ENCODE results near the gene HNRNPL.
"Not testable (repeated sequence)": the region's sequence is repeated elsewhere in the genome, so short reads cannot be mapped to it uniquely, and the experiment has no call there.

The HNRNPL gene

DNA sequence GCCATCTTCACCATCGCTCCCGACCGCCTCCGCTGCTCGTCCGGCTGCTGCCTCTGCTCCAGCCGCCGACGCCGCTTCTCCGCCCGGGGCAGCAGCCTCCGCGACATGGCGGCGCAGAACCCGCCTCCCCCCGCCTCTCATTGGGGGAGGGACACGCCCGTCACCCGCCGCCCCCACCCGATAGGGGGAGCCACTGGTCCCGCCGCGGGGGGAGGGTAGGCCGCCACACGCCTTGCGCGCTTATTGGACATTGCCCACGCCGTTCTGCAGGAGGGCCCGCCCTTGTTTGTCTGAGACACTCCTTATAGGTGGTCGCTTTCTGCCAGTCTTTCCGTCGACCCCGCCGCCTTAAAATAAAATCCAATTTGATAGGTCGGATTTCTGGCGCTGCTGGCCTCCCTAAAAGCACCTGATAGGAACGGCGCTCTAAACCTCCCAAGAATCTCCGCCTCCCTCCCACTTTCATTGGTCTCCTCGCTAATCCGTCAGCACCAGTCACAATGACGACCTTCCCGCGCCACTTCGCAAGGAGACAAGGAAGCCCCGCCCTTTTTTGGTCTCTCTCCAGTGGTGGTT lies at the start of gene HNRNPL:
Gene HNRNPL, minus strand, starts transcription at position 127 of the 576 bp plus-strand sequence. Its CDS starts 20 bp downstream, at position 107.
- peak; percentile 98 for DNase-seq (ENCODE audit: low read depth in 2 of 2)

DNA sequence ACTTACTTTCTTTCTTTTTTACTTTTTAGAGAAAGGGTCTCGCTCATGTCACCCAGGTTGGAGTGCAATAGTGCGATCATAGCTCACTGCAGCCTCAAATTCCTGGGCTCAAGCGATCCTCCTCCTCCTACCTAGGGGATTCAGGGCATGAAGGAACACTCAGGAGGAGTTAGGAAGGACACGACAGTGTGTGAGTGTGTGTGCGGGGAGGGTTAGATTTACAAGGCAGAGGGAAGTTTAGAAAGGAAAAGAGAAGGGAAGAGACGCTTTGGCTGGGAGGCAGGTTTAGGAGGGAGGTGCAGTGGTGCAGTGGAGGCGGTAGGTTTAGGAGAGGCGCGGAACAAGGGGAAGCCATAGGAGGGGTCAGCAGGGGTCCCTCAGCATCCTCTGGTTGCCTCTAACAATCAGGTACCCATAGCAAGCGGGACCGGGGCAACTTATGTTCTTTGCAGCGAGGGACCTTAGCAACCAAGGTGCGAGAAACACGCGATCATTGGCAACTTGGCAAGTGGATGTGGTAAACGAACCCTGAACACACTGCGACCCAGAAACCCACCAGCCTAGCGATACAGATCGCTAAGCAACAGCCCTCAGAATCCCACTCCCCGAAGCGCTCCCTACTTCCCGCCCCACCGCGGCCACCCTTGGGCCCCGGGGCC lies 49.1 kb upstream of the HNRNPL start:
- DNase-seq (ENCODE audit: low read depth in 2 of 2): no peak

DNA sequence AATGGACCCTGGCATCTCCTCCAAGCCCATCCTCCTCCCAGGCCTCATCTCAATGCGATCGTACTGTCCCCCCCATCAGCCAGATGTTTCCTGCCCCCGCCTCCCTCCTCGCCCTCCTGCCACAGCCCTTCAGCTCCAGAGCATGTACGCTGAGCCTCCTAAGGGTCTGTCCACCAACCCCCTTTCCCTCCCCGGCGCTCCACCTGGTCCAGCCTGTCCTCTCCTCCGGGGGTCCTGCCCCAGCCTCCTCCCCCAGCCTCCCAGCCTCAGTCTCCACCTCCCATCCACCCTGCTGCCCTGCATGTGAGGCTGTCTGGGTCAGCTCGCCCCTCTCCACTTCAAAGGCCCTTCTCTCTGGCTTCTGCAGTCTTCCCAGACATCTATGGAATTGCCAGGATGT lies 45.2 kb upstream of the HNRNPL start:
- no peak for DNase-seq (ENCODE audit: low read depth in 2 of 2)

DNA sequence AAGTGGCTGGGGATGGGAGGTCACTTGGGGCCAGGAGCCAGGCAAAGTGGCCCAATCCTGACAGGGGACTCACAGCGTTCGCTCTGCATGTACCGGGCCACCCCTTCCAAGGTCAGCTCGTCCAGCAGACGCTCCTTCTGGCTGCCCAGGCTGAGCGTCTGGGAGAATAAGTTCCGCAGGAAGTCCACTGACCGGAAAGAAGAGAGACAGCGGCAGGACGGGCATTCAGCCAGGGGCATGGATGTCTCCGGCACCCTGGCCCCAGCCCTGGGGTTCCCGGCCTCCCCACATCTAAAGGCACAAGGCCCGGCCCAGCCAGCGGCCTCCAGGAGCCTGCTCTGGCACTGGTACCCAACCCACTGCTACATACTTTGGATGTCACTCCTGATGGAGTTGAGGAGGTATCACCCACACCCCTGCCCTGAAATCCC lies 43.6 kb upstream of the HNRNPL start:
- no peak for DNase-seq (ENCODE audit: low read depth in 2 of 2)

DNA sequence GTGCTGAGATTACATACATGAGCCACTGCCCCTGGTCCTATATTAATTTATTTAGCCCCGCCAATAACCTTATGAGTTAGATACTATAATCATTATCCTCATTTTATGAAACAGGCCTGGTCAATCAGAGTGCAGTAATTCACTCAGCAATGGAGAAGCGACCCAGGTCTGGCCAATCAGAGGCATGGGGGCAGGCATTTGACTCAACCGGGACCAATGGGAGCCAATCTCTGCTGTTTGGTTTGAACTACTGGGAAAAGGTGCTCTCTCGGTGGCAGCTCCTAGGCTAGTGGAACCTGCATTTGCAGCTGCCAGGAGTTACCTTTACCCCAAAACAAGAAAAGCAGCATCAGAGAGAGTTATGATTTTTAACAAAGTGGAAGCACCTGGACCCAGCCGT lies 43.1 kb upstream of the HNRNPL start:
- DNase-seq (ENCODE audit: low read depth in 2 of 2): no peak

DNA sequence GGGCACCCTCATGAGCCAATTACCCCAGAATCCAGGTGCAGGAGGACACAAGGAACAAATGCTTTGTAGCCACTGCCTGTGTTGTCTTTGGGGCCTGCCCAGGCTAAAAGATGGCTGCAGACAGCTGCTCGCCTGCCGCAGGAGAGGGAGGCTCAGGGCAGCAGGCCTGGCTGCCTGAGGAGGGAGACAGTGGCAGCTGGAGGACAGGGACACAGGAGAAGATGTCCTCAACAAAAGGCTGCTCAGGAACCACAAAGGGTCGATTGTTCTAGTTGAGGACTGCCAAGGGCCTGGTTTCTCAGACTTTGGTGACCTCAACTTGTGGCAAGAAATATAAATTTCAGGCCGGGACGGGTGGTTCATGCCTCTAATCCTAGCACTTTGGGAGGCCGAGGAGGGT lies 42.0 kb upstream of the HNRNPL start:
- no peak for DNase-seq (ENCODE audit: low read depth in 2 of 2)

DNA sequence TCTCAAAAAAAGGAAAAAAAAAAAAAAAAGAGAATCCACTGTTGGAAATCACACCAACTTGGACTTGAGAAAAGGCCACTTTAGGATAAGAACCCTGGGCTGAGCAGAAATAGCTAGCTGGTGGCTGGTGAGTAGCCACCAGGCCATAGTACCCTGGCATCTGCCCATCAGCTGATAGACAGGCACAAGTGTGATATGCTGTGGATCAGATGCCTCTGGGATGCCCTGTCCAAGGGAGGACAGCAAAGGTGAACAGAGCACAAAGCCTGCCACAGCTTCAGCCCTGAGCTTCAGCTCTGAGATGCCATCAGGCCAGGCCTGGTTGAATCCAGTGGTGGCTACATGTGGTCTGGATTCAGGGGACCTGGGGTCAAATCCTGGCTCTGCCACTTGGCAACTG lies 40.9 kb upstream of the HNRNPL start:
- DNase-seq (ENCODE audit: low read depth in 2 of 2): no peak

DNA sequence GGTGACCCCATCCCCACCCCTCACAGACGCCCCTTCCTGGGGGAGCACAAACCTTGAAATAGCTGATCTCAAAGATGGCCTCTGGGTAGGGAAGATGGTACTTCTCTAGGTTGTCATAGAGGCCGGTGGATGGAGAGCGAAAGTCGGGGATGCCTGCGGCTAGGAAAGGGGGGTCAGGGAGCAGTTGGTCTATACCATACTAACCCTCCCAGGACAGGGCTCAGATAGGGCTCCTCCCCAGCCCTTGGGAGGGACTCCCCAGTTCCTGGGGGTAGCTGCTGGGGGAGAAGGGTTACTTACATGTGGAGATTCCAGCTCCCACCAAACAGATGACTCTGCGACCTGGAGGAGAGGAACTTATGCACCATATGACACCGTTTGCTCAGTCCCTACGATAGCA lies 40.0 kb upstream of the HNRNPL start:
- DNase-seq (ENCODE audit: low read depth in 2 of 2): no peak

DNA sequence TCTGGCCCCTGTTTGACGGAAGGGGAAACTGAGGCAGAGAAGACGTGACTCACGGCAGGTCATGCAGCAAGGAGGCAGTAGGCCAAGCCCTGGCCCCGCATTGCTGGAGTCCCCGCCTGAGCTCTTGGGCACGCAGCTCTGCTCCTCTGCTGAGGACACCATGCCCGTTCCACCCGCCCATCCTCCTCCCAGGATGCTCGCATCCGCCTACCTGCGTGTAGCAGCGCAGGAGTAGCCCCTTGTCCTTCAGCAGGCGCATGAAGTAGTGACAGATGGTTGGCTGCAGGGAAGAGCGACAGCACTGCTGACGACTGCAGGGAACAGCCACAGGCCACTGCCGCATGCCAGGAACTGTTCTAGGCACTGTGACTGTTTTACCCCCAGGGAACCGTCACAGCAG lies 39.1 kb upstream of the HNRNPL start:
- no peak for DNase-seq (ENCODE audit: low read depth in 2 of 2)

DNA sequence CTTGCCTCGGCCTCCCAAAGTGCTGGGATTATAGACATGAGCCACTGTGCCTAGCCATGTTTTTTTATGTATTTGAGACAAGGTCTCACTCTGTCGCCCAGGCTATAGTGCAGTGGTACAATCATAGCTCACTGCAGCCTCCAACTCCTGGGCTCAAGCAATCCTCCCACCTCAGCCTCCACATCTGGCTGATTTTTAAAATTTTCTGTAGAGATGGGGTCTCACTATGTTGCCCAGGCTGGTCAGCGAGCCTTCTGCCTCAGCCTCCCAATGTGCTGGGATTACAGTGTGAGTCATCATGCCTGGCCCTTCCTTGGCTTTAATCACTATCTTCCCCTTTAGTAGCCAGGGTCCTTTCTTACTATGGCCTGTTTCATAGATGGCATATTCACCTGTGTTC lies 34.9 kb upstream of the HNRNPL start:
- DNase-seq (ENCODE audit: low read depth in 2 of 2): not testable (repeated sequence)

DNA sequence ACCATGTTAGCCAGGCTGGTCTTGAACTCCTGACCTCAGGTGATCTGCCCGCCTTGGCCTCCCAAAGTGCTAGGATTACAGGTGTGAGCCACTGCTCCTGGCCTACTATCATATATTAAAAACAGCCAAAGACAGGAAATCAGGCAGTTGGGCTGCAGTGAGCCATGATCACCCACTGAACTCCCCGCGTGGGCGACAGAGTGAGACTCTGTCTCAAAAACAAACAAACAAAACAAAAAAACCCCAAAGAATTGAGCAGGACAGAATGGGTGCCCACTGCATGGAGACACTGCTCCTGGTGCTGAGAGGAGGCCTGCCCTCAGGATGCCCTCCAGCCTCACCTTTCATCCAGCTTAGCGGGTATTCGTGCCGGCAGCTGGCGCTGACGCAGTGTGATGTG lies 33.5 kb upstream of the HNRNPL start:
- DNase-seq (ENCODE audit: low read depth in 2 of 2): no peak

DNA sequence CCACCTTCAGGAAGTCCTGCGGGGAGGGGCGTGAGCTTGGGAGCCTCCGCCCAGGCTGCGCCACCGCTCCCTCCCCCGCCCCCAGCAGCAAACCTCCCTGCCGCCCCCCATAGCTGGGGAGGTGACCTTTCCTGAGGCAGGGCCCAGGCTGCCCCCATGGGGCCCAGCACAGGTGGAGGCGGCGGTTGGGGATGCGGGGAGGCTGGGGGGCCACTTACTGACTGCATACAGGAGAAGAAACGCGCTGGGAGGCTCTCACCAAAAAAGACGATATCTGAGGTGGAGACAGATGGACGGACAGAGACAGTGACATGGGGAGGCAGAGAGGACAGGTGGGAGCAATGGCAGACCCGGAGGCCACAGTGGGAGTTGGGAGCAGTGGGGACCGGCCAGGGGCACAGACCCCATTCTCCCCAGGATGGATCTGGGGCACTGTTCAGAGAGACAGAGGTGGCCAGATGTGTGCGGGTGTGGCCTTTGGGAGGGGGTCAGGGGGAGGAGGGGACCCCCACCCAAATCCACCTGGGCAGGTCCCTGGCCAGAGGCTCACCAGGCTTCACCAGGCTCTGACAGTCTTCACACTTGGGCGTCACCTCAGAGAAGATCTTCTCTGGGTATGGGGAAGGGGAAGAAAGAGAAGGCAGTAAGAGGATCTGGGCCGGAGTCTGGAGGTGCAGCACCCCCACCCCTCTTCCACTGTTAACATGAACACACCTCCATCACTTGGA lies 31.3 kb upstream of the HNRNPL start:
- no peak for DNase-seq (ENCODE audit: low read depth in 2 of 2)

DNA sequence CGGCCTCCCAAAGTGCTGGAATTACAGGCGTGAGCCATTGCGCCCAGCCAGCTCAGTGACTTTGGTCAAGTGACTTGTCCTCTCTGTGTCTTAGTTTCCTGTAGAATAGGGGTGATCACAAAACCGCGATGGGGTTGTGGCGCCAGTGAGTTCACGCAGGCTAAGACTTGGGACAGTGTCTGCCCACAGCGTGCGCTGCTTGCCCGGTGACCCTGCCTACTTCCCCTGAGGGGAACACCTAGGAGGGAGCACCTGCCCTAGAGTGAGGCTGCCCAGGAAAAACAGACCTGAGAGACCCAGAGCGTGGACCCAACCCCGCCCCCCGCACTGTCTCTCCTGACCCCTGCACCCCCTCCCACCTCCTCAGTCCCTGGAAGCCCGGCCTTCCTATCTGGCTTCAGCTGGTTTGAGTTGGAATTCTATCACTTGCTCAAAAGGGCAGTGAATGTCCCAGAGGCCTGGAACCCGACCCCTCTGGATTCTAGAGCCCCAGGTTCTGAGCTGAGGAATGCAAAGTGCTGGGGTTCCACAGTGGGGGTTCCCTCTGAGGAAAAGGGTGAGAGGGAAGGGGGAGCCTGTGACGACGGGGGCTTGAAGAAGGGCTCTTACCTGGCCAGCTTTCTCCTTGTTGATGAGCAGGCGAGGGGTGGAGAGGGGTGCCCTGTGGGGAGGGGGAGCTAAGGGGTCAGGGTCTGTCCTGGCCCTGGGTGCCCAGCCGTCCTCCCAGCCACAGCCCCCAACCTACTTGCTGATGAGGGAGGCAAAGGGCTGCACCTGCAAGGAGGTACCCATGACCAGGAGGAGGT lies 30.5 kb upstream of the HNRNPL start:
- DNase-seq (ENCODE audit: low read depth in 2 of 2): no peak

DNA sequence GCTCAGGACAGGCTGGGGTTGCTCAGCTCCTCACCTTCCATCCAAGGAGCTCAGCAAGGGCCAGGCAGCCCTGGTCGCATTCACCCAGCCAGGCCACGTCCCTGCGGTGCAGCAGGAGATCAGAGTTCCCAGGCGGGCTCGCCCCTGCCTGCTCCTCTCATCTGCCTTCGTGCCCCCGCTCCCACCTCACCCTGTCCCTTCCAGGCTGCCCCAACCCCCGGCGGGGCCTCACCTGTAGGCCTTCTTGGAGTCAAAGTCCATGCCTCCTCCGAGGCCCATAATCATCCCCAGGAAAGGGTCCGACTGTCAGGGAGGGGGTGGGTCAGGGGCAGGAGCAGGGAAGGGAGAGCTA lies 29.6 kb upstream of the HNRNPL start:
- no peak for DNase-seq (ENCODE audit: low read depth in 2 of 2)

DNA sequence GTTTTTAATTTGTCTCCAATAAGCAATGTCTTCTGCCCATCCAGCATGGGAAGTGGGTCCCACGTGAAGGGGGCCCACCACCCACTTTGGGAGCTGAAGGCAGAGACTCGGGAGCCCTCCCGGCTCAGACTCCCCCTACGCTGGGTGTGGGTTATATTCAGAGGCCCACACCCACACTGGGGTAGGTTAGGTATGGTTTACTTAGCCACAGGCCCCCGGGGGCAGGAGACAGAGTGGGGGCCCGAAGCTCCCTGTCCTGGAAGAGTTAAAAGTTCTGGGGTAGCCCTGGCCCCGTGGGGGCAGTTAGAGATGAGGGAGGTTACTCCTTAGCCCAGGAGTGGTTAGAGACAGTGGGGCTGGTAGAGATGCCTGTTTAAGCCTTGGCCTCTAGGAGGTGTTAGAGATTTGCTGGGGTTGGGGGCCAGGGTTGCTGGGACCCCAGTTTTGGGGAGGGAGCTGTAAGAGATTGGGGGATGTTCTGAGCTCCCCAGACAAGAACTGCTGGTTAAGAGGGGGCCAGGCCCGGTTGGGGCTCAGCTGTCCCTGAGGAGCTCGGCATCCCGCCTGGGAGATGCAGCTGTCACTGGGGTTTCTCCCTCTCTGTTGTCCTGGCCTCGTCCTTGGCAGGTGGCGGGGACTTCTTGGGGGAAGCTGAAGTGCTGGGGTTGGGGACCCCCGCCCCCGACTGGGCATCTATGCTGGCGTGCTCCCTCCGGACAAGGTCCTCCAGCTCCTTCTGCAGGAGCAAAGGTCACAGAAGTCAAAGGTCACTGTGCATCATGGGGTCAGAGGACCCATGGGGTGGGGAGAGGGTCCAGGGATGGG lies 29.0 kb upstream of the HNRNPL start:
- no peak for DNase-seq (ENCODE audit: low read depth in 2 of 2)

DNA sequence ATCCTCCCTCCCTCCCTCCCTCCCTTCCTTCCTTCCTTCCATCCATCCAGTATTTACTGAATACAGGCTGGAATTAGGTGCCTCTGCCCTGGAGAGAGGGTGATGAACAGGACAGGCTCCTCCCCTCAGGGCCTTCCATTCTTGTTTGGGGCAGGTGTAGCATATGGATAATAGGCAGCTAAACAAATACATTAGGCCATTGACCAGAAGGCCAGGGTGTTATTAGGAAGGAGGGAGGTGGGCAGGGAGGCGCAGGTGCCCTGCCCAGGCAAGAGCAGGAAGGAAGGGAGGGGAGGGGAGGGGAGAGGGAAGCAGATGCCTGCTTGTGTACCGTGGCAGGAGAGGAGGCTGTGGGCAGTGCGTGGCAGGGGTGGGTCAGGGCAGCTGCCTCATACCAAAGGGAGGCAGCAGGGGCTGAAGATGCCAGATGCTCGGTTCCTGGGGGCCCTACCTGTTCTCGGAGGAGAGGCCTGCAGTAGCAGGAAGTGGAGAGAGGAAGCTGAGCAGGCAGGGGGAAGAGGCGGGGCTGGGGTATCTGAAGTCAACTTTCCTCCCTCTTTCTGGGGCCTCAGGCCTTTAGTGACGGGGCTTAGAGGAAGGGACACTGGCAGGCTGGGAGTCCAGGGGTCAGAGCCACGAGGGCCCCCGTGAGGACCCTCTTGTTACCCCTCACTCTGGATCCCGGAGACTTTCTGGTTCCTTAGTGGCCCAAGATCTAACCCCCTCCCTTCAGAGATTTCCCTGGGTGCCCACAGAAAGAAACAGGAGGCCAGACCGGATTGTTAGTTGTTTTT lies 28.2 kb upstream of the HNRNPL start, which contains the start of gene RINL:
Gene RINL, minus strand, starts transcription at position 495 of the 794 bp plus-strand sequence. CDS start 1,533 bp downstream, outside the sequence.
- DNase-seq (ENCODE audit: low read depth in 2 of 2): peak; percentile 44 to 67

DNA sequence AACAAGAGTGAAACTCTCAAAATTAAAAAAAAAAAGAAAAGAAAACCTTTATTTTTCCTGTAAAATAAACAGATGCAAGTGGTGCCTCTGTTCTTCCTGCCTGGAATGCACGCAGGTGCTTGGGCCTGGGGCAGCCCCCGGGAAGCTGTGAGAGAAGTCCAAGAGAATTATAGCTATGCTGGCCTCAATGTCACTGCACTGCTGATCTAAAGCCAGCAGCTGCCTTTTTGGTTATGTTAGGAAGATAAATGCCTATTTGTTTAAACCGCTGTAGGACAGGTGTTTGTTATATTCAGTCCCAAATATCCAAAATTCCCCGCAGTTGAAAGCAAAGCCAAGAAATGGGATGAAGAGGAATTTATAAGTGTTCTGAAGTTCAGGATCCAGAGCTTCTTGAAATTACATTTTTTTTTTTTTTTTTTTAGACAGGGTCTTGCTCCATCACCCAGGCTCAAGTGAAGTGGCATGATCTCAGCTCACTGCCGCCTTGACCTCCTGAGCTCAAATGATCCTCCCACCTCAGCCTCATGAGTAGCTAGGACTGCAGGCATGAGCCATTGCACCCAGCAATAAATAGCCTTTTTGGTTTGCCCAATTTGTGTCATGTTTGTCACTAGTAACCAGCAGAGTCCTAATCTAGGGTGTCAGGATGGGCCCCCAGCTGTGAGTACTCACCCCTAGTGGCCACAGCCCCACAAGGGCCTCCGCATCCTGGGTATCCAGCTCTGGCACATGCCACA lies 26.0 kb upstream of the HNRNPL start:
- DNase-seq (ENCODE audit: low read depth in 2 of 2): no peak

DNA sequence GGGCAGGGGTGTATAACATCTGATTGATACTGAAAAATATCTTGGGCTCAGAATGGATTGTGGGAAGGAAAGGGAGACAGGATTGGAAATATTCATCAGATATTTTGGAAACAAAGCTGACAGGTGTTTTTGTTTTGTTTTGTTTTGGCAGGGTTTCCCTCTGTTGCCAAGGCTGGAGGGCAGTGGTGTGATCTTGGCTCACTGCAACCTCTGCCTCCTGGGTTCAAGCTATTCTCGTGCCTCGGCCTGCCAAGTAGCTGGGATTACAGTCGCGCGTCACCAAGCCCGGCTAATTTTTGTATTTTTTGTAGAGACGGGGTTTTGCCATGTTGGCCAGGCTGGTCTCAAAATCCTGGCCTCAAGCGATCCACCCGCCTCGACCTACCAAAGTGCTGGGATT lies 23.6 kb upstream of the HNRNPL start:
- DNase-seq (ENCODE audit: low read depth in 2 of 2): not testable (repeated sequence)

DNA sequence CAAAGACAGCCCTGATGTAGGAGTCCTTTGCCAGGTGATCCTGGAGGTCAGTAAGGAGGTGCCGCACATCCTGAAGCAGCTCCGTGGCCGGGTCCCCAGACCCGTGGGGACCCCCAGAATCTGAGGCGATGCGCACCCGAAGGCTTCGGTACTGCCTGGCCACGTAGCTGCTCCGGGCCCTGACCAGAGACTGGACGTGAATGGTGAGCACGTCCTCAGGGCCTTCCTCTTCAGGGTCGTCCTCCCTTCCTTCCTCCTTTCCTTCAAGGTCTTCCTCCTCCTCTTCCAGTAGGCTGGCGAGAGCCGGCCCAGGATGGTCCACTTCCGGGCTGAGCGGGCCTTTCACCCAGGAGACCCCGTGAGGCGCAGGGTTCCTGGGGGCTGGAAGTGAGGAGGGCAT lies 20.8 kb upstream of the HNRNPL start:
- no peak for DNase-seq (ENCODE audit: low read depth in 2 of 2)
